ENCODE data around the gene SYT9.
"Not testable (repeated sequence)": the region's sequence is repeated elsewhere in the genome, so short reads cannot be mapped to it uniquely, and the experiment has no call there.

Gene SYT9

DNA sequence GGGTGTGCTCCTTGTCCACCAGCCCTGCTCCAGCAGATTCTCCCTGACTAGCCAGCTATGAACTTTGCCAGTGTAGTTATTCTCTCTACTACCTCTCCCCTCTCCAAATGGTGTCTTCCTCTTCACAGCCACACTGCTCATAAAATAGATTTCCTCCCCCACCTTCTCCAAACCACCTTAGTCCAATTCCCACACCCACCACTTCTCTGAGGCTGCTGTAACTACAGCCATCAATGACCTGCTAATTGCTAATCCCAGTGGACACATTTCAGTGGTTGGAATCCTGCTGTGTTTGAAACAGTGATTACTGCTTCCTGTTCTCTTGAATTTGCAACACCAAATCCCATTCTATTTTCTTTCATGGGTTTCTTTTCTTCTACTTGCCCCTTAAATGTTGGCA is 23.4 kb downstream of the SYT9 start:
- no peak for DNase-seq

DNA sequence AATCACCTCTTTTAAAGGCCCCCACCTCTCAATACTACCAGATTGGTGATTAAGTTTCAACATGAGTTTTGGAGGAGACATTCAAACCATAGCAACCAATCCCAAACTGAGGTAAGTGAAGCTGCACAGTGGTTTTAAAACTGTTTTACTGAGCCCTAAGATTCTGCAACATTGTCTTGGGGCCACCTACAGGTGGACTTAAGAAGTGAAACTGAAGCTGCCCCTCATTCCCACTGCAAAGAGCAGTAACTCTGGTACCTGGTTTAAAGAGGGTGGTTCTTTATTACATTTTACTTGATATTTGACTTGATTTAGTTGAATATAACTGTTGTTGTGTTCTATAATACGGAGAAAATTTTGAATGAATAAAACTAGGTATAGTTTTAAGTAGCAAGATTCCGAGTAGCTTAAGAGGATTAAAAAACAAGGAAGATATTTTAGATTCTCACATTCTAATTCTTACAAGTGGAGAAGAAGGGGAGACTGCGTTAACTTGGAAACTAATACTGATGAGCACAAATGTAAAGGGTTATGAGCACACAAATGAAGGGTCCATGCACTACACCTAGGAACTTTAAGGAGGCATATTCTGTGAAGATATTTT is 26.7 kb downstream of the SYT9 start:
- DNase-seq: peak; percentile 5

DNA sequence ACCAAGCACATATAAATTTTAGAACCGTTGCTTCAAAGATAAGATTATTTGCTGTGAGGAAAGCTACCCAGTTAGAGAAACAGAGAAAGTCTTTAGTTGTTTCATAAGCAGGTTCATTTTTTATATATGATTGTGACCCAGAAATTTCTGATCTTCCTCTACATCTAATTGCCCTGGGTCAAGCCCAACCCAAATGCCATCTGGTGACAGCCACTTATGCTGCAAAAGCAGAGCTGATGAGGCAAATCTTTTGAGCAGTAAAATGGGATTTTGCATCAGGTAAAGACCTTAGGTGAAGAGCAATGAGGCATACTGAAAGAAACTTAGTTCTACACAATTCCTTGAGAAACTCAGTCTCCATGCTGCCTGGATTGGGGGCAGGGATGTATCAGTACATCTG is 28.0 kb downstream of the SYT9 start:
- no peak for DNase-seq

DNA sequence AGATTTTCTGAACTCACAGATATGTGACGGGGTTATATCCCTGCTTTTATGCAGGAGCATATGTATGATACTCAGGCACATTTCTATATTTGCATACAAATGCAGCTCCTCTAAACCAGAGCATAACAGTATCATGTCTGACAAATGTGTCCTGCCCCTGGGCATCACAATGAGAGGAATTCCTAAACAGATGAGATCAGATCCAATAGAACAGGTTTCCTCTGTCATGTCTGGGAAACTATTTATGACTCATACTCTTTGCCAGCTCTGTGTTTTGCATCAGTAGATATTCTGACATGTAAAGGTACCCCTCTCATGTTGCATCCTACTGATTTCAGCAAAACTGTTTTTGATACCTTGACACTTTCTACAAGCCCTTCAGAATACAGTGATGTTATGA is 29.4 kb downstream of the SYT9 start:
- DNase-seq: no peak

DNA sequence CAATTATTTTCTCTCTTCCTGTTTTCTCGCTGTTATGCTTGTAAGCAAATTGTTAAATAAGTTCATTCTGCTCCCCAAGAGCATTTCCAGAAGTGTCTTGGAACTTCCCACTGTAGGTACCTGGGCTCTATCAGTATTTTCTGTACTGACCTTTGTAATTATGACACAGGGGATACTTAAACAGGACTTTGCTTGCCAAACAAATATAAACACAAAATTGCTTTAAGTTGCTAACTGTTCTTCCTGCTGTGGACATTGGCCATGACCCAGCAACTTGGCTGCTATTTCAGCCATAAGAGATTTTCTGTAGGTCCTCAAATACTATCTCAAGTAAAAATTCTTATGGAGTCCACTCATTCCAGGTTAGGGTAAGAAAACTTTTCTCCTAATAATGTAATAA is 30.1 kb downstream of the SYT9 start:
- DNase-seq: no peak

DNA sequence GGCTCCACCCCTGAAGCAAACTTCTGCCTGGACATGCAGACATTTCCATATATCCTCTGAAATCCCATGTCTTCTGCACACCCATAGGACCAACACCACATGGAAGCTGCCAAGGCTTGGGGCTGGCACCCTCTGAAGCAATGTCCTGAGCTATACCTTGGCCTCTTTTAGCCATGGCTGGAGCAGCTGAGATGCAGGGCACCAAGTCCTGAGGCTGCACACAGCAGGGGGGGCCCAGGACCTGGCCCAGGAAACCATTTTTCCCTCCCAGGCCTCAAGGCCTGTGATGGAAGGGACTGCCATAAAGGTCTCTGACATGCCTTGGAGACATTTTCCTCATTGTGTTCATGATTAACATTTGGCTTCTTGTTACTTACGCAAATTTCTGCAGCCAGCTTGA is 34.5 kb downstream of the SYT9 start:
- no peak for DNase-seq

DNA sequence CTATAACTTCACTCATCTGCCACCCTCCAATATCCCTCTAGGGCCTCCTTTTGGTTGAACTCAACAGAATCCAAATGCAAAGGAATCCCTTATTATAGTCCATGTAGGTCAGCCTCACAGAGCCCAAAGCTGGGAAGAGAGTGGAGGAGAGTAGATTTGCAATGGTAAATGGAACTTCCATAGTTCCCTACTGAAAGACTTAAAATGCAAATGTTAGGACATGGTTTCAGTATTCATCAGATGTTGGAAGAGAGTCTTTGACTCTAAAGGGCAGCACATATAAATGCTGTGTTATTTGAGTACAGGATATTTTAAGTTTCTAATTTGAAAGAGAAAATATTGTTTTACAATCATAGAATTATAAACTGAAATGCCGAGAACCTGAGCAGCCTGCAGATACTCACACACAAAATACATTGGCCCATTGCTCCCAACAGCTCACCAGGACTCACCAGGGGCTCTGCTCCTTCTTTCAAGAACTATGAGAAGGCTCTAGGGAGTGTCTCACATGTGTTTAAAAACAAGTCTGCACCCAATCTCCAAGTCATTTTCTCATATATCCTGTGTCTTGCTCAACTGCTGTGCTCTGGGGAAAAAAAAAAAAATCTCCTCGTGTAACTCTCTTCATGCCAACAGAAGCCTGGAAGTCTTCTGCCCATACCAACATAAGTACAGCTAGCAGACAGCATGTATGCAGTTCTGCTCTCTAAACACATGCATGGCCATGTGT is 39.6 kb downstream of the SYT9 start:
- DNase-seq: no peak

DNA sequence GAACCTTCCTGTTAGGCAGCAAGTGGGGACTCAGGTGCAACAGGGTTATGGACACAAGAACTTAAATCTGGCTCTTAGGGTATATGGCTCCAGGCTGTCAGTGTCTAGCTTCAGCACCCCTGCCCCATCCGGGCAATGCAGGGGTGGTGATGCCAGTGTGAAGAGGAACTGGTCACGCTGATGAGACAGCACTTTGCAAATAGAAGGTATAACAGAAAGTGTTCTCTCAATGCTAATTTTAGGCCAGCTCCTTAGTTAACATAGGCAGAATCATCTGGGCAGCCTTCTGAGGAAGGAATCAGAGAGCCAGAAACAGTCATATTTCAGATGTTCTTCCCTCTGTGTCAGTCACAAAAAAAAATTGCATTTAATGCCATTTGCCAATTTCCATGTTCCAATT is 41.2 kb downstream of the SYT9 start:
- DNase-seq: no peak

DNA sequence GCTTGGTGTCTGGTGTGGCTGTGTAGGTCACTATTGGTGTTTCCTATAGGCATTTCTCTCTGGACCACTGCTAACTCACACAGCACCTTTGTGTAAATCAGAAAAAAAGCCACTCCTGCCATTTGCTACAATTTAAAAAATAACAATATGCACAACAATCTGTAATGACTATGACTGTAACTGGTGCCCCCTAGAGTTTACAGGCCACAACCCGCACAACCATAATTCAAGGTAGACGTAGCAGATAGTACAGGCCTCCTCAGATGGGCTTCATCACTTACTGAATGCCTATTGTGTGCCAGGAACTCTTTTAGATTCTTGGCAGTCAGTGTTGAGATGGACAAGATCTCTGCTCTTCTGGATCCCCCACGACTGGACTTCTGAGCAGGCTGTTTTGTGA is 47.7 kb downstream of the SYT9 start:
- DNase-seq: no peak

DNA sequence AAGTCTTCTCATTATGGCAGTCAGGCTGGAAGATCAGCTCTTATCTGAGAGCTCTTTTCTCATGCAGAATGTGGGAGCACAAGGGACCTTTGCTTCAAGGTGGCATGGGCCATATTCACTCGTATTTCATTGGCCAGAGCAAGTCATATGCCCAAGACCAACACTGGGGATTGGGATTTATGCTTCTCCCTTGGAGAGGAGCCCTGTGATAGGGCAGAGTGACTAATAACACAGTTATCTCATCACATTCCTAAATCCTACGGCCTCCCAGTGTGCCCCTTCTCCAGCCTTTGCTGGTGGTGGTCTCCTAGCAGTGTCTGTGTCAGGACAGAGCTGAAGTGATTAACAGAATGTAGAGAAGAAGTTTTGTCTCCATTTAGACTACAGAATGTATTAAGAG is 48.6 kb downstream of the SYT9 start:
- DNase-seq: no peak

DNA sequence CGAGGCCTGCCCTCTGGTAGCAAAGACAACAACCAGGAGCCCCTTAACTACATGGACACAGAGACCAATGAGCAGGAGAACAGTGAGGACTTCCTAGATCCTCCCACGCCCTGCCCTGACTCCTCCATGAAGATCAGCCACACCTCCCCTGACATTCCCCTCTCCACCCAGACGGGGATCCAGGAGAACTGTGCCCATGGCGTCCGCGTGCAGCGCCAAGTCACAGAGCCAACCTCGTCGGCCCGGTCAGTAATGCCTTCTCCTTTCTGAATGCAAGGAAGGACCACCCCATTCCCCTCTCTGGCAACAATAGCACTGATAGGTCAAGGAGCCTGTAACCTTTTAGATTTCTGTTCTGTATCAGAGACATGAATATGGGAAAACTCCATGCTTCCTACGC is 51.4 kb downstream of the SYT9 start:
- no peak for DNase-seq

DNA sequence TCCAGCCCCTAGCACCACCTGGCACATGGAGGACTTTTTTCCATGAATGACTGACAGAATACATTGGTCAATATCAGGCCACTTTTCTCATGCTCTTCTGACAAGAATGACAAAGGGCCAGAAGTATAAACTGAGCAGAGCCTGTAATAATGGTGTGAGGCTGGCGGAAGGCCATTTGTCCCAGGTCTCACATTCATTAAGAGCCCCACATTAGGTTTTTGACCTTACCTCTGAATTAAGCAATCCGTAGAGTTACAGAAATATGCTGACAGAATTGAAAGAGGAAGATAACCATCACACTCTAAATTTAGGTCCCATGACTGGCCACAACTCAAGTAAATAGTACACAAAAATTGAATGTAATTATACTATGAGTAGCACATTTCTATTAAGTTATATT is 55.2 kb downstream of the SYT9 start:
- DNase-seq: no peak

DNA sequence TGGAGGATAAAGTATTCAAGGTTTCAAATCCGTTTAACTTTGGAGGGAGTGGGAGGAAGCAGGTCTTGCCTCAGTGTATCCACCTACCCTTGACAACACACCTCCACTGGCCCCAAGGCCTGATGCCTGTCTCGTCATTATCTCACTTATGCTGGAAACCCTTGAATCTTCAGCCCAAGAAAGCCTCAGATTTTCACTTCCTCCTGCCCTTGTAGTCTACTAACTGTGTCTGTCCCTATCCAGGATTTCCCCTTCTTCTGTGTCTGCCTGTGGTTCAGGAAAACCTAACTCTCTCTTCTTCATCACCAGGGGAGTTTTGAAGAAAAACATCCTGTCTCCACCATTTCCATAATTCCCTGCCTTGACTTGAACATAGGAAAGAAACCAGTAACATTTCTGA is 56.1 kb downstream of the SYT9 start:
- no peak for DNase-seq

DNA sequence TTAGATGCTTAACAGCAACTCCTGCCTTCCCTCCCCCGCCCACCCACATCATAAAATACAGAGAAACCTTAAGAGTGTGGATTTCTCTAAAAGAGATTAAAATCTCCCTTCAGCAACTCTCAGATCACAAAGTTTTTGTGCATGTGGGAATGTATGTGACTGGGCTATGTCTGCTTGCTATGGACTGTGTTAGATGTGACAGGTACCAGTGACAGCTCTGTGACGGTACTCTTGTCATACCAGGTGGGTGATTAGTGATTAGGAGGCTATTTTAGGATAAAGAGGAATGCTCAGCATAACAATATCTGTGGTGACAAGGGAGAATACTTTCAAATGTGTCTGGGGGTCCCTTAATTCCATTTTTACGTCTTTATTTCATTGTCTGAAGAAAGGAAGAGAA is 60.2 kb downstream of the SYT9 start:
- no peak for DNase-seq

DNA sequence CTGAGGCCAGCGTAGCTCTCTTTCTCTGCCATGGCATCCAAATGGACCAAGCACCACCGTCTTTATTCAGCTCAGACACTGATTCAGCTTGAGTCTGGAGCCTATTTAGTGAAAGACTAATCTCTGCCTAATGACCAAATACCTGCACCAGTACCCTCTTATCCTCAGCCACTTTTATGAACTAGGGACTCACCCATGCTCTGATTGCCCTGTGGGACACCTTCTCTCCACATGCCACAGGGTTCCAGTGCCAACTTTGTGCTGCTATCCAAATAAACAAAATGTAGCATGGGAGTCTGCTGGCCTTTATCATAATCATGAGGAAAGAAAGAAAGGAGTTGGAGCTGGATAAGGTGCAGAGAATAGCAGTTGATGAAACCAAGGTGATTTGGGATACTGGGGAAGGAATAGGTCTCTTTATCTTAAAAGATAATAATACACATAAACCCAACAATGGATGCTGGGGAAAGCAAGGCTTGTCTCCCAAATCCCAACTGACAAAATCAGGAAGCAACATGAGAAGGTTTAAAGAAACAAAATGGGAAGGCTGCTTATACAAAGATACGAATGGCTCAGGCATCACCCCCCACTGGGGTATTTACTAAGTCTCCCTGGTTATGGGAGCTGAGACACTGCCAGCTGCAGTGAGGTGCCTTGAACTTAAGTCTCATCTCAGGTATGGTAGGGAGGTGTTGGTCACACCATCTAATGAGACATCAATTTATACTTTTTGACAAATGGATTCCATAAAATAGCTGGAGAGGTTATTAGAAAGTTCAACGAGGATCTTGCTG is 63.3 kb downstream of the SYT9 start:
- no peak for DNase-seq

DNA sequence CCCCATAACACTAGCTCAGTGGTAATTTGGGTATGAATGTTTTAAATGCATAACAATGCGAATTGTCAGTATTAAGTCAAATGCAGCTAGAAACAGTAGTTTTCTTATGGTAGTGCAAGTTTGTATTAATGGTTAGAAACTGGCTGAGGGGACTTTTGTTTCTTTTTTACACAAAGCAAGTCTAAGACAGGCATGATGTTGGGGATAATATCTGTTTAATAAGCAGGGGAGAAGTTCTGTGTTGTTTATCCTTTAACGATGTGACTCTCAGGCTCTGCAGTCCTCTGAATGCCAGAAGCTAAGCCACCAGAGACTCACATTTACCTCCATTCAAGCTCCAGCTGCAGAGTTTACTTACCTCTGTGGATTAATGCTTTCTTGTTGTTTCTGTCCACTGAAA is 67.8 kb downstream of the SYT9 start:
- DNase-seq: no peak

DNA sequence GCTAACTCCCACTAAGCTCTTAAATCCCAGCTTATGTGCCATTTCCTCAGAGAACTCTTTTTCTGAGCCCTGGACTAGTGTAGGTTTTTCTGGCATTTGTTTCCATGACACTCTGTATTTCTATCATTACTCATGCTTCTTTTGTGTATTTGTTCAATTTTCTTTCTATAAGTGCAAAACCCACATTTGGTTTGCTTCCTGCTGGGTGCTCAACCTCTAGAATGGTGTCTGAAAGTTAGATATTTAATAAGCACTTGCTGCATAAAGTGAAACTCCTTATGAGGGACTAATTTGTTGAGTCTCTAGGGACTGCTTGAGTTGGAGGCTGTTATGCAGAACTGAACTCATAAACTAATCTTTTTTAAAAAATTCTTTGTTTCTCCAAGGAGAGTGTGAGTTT is 68.6 kb downstream of the SYT9 start:
- no peak for DNase-seq

DNA sequence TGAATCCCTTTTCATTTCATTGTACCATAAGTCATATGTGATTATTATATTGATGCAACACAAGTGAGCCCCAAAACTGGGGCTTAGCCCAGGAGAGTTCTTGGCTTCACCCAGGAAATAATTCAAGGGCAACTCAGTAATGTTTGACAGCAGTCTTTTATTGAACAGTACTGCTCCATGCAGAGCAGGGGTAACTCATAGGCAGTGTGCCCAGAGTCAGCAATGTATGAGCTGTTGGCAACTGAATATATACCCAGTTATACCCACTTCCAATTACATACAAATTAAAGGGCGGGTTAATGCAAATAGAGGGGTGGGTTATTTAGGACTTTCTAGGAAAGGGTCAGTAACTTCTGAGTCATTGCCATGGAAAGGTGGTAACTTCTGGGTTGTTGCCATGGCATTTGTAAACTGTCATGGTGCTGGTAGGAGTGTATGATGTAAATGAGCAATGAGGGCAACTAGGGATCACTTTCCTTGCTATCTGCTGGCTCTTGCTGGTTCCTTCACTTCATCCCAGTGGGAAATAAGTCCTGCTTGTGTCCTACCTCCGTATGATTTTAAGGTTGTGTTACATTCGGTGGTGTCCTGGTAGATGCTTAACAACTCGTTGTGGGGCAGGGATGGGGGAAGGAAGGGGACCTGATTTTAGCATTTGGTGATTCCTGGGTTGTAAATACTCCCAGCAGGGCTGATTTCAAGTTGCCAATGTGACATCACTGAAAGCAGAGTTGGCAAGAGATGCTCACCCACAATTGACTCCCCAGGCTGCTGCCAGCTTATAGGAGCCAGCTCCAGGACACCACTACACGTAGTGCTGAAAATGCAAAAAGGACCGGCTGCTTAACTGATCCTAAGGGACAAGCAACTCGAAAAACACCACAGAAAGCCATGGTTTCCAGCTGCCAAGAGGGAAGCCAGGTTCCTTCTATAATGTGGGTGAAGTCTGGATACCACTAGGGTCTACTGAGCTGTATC is 70.1 kb downstream of the SYT9 start:
- DNase-seq: no peak

DNA sequence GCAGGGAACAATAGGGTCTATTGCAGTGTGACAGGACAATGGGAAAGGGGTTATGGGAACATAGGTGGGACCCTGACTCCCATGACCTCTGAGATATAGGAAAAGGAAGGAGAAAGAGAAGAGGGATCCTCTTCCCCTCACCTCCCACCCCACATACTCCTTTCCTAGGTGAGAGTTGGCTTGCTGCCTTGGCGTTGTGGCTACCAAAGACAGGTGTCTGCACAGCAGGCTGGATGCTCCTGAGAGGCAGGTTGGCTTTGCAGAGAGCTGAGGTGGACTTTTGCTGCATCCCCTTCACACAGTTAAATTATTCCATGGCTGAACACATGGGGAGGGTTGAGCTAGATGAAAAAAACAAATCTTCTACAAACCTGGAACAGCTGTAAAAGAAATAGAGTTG is 80.7 kb downstream of the SYT9 start:
- DNase-seq: no peak

DNA sequence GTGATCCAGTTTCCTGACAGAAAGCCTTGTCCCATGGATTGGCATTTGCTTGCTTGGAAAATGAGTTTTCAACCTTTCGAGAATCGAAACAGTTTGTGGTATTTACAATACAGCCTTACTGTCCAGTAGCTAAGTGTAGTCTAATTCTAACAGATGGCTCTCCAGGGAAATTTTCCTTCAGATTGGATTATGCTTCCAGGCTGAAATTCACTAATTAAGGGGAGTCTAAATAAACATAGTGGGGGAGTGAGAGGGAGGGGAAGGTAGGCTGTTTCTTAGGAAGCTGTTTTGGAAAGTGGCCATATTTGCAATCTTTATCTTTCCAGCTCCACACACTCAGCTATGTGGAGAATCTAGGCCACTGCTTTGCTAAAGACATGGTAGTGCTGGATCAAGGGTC is 81.3 kb downstream of the SYT9 start:
- DNase-seq: no peak

DNA sequence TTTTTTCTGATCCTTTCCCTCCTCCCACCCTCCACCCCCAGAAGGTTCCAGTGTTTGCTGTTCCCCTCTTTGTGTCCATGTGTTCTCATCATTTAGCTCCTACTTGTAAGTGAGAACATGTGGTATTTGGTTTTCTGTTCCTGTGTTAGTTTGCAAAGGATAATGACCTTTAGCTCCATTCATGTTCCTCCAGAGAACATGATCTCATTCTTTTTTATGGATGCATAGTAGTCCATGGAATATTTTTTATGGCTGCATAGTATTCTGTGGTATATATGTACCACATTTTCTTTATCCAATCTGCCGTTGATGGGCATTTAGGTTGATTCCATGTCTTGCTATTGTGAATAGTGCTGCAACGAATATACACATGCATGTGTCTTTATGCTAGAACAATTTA is 83.7 kb downstream of the SYT9 start:
- not testable (repeated sequence) for DNase-seq

DNA sequence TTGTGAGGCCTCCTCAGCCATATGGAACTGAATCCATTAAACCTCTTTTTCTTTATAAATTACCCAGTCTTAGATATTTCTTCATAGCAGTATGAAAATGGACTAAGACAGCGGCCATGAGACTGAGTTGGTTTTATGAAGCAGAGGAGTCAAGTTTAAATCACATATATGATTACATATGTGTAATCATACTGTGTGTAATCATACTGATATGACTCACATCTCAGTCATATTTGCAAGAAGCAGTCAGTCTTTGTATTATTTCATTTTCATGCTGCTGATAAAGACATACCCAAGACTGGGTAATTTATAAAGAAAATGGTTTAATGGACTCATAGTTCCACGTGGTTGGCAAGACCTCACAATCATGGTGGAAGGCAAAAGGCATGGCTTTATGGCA is 89.8 kb downstream of the SYT9 start:
- no peak for DNase-seq
